Ramos (cell line): Measurements from ENCODE around the gene PCDHGC3.

Experiments
- in situ Hi-C: fragments of 300-500 bp; cut with MboI; formaldehyde crosslinking; loops from one replicate; pipeline ENCODE4 v1.14.3; 2022; ENCODE audit warnings: low sequenced_read_pairs; ENCODE audit not compliant: unreplicated experiment

PCDHGC3 gene

DNA sequence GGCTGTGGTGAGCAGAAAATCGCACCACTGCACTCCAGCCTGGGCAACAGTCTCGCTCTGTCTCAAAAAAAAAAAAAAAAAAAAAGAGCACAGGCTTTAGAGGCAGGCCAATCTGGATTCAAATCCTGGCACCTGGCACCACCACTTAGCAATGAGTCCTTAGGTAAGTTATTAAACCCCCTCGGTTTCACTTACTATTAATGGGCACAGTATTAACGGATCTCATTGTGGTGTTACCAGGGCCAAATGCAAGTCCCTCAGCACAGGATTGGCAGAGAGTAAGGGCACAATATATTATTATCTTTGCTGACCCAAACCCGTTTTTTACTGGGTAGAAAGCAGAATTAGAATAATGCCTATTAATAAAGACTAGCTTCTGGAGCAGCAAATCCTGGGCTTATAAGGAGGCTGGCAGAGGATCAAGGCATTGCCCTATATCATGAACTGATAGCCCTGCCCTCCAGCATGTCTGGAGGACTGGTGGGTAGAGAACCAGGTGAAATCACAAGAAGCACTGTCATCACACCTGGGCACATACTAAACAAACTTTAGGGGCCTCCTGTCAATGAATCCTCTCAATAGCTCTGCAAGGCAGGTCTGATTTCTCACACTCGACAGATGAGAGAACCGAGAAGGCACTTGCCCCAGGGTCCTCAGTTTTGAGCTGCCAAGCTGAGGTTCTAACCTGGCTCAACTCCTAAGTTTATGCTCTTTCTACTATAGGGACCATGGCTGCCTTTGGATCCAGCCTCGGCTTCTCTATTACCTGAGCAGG is 30.8 kb downstream of the PCDHGC3 start:
- in situ Hi-C loops, result no loop called here

DNA sequence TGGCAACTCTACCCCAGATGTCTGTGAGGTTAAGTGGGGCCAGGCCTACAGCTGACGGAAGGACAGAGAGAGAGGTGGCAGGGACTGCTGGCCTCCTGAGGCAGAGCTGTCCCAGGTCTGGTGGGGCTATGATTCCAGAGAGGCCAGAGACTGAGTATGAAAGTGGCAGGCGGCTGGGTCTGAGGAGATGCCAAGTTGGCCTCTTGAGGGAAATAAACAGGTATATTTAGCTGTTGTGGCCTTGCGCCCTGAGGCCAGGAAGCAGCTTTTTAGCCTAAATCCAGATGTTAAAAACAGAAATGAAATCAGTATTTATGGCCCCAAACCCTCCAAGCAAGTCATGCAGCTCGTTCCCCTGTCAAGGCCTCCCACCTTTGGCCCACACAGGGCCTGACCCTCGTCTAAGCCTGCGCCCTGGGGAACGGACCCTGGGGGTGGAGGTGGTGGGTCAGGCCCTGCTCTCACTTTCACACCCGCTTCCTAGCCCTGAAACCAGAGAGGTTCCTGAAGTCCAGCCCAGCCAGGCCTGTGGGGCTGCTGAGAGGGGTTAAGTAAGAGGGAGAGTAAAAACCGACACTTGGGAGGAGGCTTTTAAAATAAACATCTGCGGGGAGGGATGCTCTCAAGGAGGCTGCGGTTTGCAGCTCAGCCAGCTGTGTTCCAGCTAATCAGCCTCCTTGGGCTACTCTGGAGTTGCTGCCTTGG is 31.8 kb downstream of the PCDHGC3 start:
- in situ Hi-C loops, result no loop called here

DNA sequence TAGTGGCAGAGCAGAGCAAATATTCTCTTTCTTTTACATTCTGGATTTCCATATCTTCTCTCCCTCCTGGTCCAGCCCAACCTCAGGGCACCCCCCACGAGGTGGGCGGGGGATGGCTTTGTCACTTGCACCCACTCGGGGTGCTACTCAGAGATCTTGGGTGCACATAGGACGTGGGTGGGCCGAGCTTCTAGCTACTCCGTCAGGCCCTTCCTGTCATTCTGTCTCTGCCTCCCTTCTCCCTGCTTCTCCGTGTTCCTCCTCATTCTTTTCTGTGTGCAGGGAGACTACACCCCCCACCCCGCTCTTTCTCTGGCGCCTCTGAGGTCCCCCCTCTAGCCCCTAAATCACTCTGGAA is 32.7 kb downstream of the PCDHGC3 start:
- in situ Hi-C loops, result no loop called here

DNA sequence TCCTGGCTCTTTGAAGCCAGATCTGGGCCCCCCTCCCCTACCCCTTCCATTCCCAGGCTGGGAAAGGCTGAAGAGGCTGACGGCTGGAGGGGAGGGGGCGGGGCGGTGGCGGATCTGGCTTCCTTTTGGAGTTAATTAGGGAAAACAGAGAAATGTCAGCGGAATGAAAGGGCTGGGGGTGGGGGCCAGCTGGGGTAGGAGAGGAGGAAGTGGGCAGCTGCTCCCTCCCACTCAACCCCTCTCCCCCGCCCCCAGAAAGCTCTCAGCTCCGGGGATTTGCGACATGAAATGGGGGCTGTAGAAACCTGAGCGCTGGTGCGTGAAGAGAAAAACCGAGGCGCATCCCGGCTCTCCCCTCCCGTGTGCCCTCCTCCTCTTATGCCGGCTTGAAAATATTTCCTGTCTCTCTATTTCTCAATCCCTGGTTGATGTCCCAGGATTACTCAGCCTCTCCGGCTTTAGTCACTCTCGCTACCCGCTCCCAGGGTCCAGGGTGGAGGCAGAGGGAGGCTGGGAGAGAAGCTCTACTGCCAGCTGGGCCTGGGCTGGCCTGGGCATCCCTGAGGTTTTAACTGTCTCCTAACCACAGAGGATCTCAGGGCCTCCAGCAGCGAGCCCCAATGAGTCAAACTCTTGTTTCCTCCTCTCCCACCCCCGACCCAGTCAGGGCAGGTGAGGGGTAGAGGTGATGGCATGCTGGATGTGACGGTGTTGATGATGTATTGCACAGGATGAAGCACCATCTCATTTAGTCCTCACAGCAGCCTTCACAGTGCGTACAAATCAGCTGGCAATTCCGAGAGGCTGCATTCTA is 33.2 kb downstream of the PCDHGC3 start:
- in situ Hi-C loops, result no loop called here

DNA sequence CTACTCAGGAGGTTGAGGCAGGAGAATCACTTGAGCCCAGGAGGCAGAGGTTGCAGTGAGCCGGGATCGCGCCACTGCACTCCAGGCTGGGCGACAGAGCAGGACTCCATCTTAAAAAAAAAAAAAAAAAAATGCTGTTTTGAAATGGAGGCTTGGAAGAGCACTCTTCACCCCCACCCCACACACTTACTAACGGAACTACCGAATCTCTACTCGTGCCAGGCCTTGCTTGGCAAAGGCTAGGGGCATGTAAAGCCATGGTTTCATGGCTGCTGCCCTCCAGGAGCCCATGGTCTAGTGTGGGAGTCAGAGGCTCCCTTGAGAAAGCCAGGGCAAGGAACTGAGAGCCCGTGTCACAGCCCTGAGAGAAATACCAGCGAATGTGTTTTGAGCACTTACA is 34.4 kb downstream of the PCDHGC3 start:
- in situ Hi-C loops, result no loop called here

DNA sequence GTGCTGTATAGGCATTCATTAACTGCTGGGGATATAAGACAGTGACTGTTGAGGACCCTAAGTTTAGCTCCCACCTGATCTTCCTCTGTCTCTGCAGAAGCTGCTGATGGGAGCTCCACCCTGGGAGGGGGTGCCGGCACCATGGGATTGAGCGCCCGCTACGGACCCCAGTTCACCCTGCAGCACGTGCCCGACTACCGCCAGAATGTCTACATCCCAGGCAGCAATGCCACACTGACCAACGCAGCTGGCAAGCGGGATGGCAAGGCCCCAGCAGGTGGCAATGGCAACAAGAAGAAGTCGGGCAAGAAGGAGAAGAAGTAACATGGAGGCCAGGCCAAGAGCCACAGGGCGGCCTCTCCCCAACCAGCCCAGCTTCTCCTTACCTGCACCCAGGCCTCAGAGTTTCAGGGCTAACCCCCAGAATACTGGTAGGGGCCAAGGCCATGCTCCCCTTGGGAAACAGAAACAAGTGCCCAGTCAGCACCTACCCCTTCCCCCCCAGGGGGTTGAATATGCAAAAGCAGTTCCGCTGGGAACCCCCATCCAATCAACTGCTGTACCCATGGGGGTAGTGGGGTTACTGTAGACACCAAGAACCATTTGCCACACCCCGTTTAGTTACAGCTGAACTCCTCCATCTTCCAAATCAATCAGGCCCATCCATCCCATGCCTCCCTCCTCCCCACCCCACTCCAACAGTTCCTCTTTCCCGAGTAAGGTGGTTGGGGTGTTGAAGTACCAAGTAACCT is 35.3 kb downstream of the PCDHGC3 start:
- in situ Hi-C loops, result no loop called here

DNA sequence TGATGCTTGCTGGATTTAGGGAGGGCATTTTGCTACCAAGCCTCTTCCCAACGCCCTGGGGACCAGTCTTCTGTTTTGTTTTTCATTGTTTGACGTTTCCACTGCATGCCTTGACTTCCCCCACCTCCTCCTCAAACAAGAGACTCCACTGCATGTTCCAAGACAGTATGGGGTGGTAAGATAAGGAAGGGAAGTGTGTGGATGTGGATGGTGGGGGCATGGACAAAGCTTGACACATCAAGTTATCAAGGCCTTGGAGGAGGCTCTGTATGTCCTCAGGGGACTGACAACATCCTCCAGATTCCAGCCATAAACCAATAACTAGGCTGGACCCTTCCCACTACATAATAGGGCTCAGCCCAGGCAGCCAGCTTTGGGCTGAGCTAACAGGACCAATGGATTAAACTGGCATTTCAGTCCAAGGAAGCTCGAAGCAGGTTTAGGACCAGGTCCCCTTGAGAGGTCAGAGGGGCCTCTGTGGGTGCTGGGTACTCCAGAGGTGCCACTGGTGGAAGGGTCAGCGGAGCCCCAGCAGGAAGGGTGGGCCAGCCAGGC is 36.1 kb downstream of the PCDHGC3 start:
- in situ Hi-C loops, result no loop called here

DNA sequence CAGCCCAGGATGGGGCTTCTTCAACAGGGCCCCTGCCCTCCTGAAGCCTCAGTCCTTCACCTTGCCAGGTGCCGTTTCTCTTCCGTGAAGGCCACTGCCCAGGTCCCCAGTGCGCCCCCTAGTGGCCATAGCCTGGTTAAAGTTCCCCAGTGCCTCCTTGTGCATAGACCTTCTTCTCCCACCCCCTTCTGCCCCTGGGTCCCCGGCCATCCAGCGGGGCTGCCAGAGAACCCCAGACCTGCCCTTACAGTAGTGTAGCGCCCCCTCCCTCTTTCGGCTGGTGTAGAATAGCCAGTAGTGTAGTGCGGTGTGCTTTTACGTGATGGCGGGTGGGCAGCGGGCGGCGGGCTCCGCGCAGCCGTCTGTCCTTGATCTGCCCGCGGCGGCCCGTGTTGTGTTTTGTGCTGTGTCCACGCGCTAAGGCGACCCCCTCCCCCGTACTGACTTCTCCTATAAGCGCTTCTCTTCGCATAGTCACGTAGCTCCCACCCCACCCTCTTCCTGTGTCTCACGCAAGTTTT is 36.7 kb downstream of the PCDHGC3 start:
- in situ Hi-C loops, result no loop called here

DNA sequence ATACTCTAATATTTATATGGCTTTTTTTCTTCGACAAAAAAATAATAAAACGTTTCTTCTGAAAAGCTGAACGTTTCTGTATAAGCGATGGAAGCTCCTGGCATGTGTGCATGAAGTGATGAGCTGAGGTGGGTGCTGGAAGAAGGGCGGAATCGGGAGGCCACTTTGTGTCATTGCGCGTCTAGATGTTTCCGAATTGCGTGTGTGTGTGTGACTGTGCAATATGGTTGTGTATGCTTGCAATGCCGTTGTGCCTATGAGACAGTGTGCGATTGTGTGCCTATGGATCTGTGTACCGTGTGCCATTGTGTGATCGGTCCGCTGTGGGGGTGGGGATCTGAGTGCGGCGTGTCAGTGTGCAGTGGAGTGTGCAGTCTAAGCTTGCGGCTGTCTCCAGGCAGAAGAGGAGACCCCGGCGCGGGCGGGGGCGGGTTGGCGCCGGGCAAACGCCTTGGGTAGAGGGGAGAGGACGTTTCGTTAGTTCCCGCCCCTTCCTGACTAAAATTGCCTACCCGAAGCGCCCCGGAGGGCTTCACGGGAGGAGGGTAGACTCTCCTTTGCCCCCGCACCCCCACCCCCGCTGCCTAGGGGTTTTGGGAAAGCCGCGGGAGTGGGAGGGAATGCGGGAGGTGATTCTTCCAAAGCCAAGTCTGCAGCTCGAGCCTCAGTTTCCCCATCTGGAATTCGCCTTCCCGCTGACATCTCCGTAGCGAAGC is 37.3 kb downstream of the PCDHGC3 start:
- in situ Hi-C loops, result no loop called here

DNA sequence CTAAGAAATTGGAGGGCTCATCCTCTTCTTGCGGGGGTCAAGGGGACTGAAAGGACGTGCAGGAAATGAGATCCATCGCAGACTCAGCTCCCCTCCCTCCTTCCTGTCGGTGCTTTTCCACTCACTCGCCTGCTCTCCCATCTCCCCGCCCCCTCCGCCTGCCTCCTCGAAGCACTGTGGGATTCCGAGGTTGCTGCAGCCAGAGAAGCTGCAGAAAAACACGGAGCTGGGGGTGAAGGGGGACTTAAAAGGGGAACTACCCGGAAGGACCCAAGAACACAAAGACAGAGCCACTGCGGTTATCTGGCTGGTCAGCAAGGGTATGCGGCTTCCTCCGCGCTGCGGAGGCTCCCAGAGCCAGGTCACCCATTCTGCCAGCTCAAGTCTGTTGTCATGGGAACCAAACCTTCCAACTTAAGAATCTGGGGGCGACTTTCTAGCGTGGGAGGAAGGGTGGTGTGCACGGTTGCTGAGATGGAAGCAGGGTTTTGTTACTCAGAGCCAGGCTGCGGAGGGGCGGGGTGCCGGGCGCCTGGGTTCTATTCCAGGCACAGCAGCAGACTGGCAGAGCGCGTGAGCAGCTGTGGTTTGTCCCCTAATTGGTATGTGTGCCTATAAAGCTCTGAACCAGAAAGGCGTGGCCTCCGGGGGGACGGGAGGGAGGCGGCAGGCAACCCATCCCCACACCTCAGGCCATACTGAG is 38.0 kb downstream of the PCDHGC3 start:
- in situ Hi-C loops, result no loop called here

DNA sequence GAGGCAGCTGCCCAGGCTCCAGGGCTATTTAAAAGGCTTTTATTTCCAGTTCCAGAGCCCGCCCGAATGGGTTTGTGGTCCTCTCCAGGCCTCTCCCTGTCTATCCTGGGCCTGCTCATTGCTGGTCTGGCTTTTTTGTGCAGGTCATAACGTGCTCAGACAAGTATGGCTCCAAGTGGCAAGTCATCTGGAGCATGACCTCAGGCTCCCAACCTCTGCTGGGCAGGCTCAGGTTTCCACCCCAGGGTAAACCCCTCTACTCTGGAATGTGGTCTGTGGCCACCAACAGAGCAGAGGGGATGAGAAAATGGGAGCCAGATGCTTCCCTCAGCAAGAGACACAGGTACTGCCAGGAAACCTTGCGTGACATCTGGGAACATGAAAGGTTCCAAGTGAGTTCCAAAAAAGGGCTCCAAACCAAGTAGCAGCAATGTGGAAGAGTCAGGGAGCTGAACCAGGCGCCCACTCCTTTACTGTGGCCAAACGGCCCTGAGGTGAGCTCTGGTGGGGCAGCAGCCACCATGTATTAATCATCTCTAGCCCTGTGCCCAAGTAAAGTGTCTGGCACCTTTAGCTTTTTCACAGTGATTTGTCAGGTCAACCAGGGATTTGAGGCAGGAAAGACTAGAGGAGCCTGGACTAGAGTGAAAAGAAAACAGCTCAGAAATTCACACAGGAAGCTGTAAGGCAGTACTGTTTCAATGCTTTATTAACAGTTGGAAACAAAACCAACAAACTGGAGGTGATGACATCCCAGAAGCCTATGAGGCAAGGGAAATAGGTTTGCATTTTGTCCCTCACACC is 38.8 kb downstream of the PCDHGC3 start:
- in situ Hi-C loops, result no loop called here

DNA sequence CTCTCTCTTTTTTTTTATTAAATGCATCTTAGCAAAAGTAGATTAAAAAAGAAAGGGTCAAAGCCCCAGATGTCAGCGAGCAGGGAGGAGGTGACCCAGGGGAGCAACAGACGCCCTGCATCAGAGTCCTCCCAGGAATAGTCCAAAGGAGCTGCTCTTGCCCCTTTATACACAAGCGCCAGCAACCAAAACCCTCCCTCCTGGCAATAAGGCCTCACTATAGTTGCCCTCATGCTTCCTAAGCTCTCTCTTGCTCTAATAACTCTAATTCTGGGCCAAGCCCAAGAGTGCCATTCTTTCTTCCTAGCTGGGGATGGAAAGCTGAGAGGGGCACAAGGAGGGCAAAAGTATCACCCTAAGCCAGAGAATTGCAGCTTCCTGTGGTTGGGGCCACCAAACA is 39.4 kb downstream of the PCDHGC3 start:
- in situ Hi-C loops, result no loop called here

DNA sequence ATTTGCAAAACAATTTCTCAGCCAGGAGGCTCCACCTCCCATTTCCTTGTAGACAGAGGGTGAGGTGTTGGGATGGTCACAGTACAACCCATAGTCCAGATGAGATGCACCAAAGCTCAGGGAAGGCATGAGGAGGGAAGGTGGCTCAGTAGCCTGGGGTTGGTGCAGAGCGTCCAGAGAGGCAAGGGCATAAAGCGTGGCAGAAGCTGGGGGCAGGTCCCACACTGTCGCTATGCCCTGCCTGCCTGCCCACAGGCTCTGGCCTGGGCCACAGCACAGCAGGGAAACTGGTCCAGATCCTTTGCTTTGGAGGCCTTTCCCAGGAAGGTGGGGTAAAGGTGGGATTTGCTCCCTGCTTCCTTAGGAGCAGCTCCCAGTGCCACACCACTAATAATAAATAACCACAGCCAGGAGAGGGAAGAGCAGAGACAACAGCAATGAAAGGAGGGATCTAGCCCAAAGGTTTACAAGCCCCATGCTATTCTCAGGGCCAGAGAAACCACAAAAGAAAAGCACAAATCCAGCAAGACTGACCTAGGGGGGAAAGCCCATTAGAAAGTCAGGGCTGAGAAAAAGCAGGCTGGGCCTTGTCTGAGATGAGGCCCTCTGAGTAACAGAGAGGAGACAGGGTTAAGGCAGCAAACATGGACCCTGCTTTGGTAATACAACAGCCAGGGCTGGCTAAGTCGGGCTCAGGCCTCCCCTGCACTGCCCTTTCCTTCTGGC is 40.3 kb downstream of the PCDHGC3 start:
- in situ Hi-C loops, result no loop called here

DNA sequence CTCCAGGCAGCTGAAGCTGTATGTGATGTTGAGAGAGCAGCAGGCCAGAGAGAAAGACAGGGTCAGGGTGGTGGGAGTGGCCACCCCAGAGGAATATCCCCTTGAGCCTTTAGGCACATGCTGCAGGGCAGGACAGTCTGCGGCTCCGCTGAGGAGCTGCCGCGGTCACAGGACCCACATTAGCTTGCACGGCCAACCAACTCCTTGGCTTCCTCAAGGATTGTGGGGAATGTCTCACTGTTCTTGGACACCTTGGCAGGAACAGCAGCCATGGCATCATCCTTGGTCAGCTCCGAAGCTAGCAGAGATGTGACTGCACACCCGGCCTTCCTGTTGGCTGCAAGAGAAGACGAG is 40.9 kb downstream of the PCDHGC3 start:
- in situ Hi-C loops, result no loop called here

DNA sequence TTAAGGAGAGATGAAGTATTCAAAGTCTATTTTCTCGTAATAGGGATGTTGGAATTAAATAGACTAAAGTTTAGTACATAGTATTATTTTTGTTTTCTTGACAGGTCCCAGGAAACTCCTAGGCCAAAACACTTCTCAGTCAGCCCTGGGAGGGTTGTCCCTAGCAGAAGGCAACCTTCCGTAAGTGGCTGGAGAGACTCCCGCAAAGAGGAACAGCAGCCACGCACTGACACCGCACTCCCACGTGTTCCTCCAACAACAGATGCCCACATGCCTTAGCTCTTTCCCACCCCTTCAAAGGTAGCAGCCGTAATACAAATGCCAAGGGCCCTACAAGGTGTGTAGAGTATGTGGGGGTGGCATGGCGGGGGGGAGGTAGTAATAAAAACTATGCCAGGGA is 41.5 kb downstream of the PCDHGC3 start:
- in situ Hi-C loops, result no loop called here

DNA sequence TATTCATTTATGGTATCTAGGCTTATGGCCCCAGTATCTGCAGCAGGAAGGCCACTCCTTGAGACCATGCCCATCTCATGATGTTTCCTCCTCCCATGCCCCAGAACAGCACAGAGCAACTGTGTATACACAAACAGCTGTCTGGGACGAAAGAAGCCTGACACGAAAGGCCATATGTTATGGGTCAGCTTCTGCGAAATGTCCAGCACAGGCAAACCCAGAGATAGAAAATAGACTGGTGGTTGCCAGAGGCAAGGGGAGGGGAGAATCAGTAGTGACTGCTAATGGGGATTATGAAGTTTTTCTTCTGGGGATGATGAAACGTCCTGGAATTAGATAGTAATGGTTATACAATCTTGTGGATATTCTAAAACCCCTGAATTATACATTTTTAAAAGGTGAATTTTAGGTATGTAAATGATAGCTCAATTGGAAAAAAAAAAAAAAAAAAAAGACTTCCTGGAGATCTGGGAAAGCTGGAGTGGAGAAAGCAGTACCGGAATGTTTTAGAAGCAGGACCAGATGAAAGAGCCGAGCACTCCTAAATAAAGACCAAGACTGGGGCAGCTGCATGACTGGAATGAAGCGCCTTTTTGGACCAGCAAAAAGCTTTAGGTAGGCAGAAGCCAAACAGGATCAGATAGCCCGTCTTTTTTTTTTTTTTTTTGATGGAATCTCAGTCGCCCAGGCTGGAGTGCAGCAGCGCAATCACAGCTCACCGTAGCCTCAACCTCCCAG is 42.3 kb downstream of the PCDHGC3 start:
- in situ Hi-C loops, result no loop called here

DNA sequence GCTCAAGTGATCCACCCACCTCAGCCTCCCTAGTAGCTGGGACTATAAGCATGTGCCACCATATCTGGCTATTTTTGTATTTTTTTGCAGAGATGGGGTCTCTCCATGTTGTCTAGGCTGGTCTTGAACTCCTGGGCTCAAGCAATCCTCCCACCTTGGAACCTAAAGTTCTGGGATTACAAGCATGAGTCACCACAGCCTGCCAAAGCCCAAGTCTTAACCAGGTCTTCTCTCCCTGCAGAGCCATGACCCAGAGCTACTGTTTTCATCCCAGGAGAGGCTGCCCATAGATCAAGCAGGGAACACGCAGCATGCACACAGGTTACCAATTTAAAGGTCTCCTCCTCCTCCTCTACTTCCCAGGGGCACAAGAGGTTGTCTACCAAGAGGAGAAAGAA is 42.9 kb downstream of the PCDHGC3 start:
- in situ Hi-C loops, result no loop called here
